Keratinocyte (primary cell): ENCODE measurements around the gene NUAK1. TPM values are rescaled to one million over a fixed set of nuclear protein-coding genes. Genes with fewer than 3 reads are reported as not detected.

Experiments
- DNase-seq: peaks from one replicate; pipeline ENCODE4 v3.0.0-alpha.2; 2011; ENCODE audit warnings: low read depth, missing footprints, low spot score
- FAIRE-seq: peaks from 2 replicates; lab custom pipeline; 2011; peaks lifted over from hg19 to GRCh38; lab: Jason Lieb, UNC
- H2AFZ ChIP-seq: 2 replicates; pipeline ENCODE4 v1.6.0; 2012; ENCODE audit warnings: low read length, control low read depth, inconsistent platforms; ENCODE audit not compliant: control insufficient read depth
- H3K27ac ChIP-seq: 2 replicates; pipeline ENCODE4 v1.5.1; 2011; ENCODE audit warnings: low read length; ENCODE audit not compliant: control insufficient read depth, insufficient read depth
- H3K27me3 ChIP-seq: 3 replicates; pipeline ENCODE4 v1.6.0; 2011; ENCODE audit warnings: low read length; ENCODE audit not compliant: control insufficient read depth, insufficient read depth; ENCODE audit errors: extremely low read depth
- H3K36me3 ChIP-seq, 2 experiments: 2 replicates in 1 of 2; 3 replicates in 1 of 2; pipeline ENCODE4 v1.5.1; 2011; ENCODE audit warnings: low read length in 2 of 2, mild to moderate bottlenecking in 1 of 2; ENCODE audit not compliant: control insufficient read depth in 2 of 2, insufficient read depth in 2 of 2; ENCODE audit errors: extremely low read depth in 1 of 2
- H3K4me1 ChIP-seq: 3 replicates; pipeline ENCODE4 v1.5.1; 2011; ENCODE audit warnings: low read length; ENCODE audit not compliant: control insufficient read depth, insufficient read depth; ENCODE audit errors: extremely low read depth
- H3K4me2 ChIP-seq: 3 replicates; pipeline ENCODE4 v1.6.0; 2011; ENCODE audit warnings: low read depth, low read length; ENCODE audit not compliant: control insufficient read depth, insufficient read depth; ENCODE audit errors: extremely low read depth
- H3K4me3 ChIP-seq, 3 experiments: fragments of 200-600 bp in 1 of 3; sonication (generic) in 1 of 3; 2 replicates in 2 of 3; 3 replicates in 1 of 3; pipeline ENCODE4 v1.5.1; 2011 to 2016; ENCODE audit warnings: low read length in 3 of 3, mild to moderate bottlenecking in 3 of 3, control low read depth in 2 of 3, inconsistent platforms in 1 of 3, low read depth in 1 of 3, mixed read lengths in 1 of 3, mixed run types in 1 of 3, moderate library complexity in 1 of 3; ENCODE audit not compliant: control insufficient read depth in 2 of 3, insufficient read depth in 2 of 3; ENCODE audit errors: extremely low read depth in 1 of 3
- H3K79me2 ChIP-seq: 2 replicates; pipeline ENCODE4 v1.6.0; 2012; ENCODE audit warnings: low read length; ENCODE audit not compliant: control insufficient read depth, insufficient read depth
- H3K9ac ChIP-seq: 3 replicates; pipeline ENCODE4 v1.6.0; 2011; ENCODE audit warnings: low read length; ENCODE audit not compliant: control insufficient read depth, insufficient read depth; ENCODE audit errors: extremely low read depth
- H3K9me1 ChIP-seq: 3 replicates; pipeline ENCODE4 v1.6.0; 2011; ENCODE audit warnings: low read length; ENCODE audit not compliant: control insufficient read depth, insufficient read depth; ENCODE audit errors: extremely low read depth
- H3K9me3 ChIP-seq: 2 replicates; pipeline ENCODE4 v1.5.1; 2012; ENCODE audit warnings: low read depth, low read length; ENCODE audit not compliant: control insufficient read depth
- H4K20me1 ChIP-seq: 3 replicates; pipeline ENCODE4 v1.6.0; 2011; ENCODE audit warnings: low read length; ENCODE audit not compliant: control insufficient read depth, insufficient read depth; ENCODE audit errors: extremely low read depth
- CTCF ChIP-seq, 3 experiments: IDR thresholded peaks in 1 of 3; conservative IDR thresholded peaks in 1 of 3; optimal IDR thresholded peaks in 1 of 3; 2 replicates in 2 of 3; 3 replicates in 1 of 3; pipeline versions ENCODE3 to v1.5.1; 2011; ENCODE audit warnings: low read length in 3 of 3, mild to moderate bottlenecking in 3 of 3, moderate library complexity in 2 of 3, control low read depth in 1 of 3, inconsistent platforms in 1 of 3; ENCODE audit not compliant: insufficient read depth in 2 of 3; ENCODE audit errors: extremely low read depth in 1 of 3
- EZH2 ChIP-seq: IDR thresholded peaks from one replicate; pipeline ENCODE4 v1.6.1; 2012; ENCODE audit warnings: inconsistent platforms, mild to moderate bottlenecking, low read length, moderate library complexity
- dilution Hi-C: fragments of 300-500 bp; cut with MboI; formaldehyde crosslinking; loops from one replicate; pipeline ENCODE4 v1.7.0; 2020; ENCODE audit warnings: low sequenced_read_pairs; ENCODE audit not compliant: extremely low pct_ligation_motif_present
- polyA plus RNA-seq, 5 experiments: library from polyadenylated mRNA; depleted of rRNA in 3 of 5; stranded (reverse) in 3 of 5; stranded (forward) in 1 of 5; unstranded in 1 of 5; fragments of >200 nt; gene quantifications; 1 replicate in 1 of 5; 2 replicates in 3 of 5; 3 replicates in 1 of 5; pipeline versions ENCODE4 v1.2.1 to v1.2.3, GENCODE V29; 2011 to 2012; ENCODE audit warnings: missing spikeins in 2 of 5, low read depth in 1 of 5, low replicate concordance in 1 of 5

NUAK1 gene
- polyA plus RNA-seq, 1 donor (not counting 4 experiments of a cell fraction or from before 2014, with no cell fraction given) = 12.3 TPM

GRCh38 chr12:106132175-106133135, 6.3 kb downstream of the NUAK1 start:
- Histone ChIP-seq H4K20me1 (no peaks in the 10 kb centered on the region), H3K27me3 (no peaks in the 10 kb centered on the region), H3K79me2 (peaks cover 90% of the 10 kb centered on the region), H3K36me3 (no peaks in the 10 kb centered on the region), H3K9me1 (no peaks in the 10 kb centered on the region), H3K9ac (peak overlapping the region; percentile 20), H3K4me3 (no peak overlapping the region), H3K27ac (peak overlapping the region; percentile 89), H2AFZ (no peak overlapping the region), H3K9me3 (no peaks in the 10 kb centered on the region), H3K4me2 (peak overlapping the region; percentile 67), H3K4me1 (peaks cover 59% of the 10 kb centered on the region)
- dilution Hi-C loops = no loop called here
- peak; percentile 76 for FAIRE-seq
- TF ChIP-seq CTCF (optimal IDR thresholded peaks at IDR 0.05 in 1 of 3, IDR thresholded peaks at IDR 0.05 in 1 of 3, conservative IDR thresholded peaks at IDR 0.05 in 1 of 3; ENCODE audit: extremely low read depth in 1 of 3, insufficient read depth in 2 of 3, low read length in 3 of 3) (no peak), EZH2 (no peak)
- DNase-seq = no peak

- H3K4me3 ChIP-seq = no peak overlapping the region
- no peak overlapping the region for H3K27ac ChIP-seq
- H3K4me1 ChIP-seq = peaks cover 57% of the 10 kb centered on the region
- H3K79me2 ChIP-seq = peaks cover 89% of the 10 kb centered on the region
- no peaks in the 10 kb centered on the region for H4K20me1 ChIP-seq
- no peak overlapping the region for H2AFZ ChIP-seq
- H3K27me3 ChIP-seq = no peaks in the 10 kb centered on the region
- no peak for DNase-seq
- H3K9me3 ChIP-seq = no peaks in the 10 kb centered on the region
- TF ChIP-seq EZH2 (no peak), CTCF (optimal IDR thresholded peaks at IDR 0.05 in 1 of 3, IDR thresholded peaks at IDR 0.05 in 1 of 3, conservative IDR thresholded peaks at IDR 0.05 in 1 of 3; ENCODE audit: extremely low read depth in 1 of 3, insufficient read depth in 2 of 3, low read length in 3 of 3) (no peak)
- H3K36me3 ChIP-seq = no peaks in the 10 kb centered on the region
- FAIRE-seq = no peak
- no peak overlapping the region for H3K4me2 ChIP-seq
- peaks cover 4% of the 10 kb centered on the region for H3K9me1 ChIP-seq
- dilution Hi-C loops = no loop called here
- no peak overlapping the region for H3K9ac ChIP-seq
Measured at GRCh38 chr12:106131676-106132075, 7.1 kb downstream of the NUAK1 start.
